GM12878 (cell line): Measurements from ENCODE around the gene ACSL4. TPM values are rescaled to one million over a fixed set of nuclear protein-coding genes. Genes with fewer than 3 reads are reported as not detected.

Source experiments
- ATAC-seq: fragments of 200-7000 bp; cut with Tn5 transposase; 3 replicates; pipeline ENCODE4 v1.9.1; 2020; ENCODE audit warnings: mild to moderate bottlenecking, moderate library complexity
- BruUV-seq: library from RNA; stranded (reverse); fragments of 400-500 nt; replicated peaks from 2 replicates; lab custom pipeline; 2021; lab: Mats Ljungman, UMichigan
- CTCF ChIA-PET: fragments of 300-600 bp; sonication (Branson Sonifier 250); formaldehyde crosslinking; extraction: SDS; loops from one replicate; lab custom pipeline; 2021; ENCODE audit warnings: inconsistent platforms; lab: Yijun Ruan, JAX
- POLR2A ChIA-PET: fragments of 350-600 bp; formaldehyde crosslinking; extraction: SDS; loops from one replicate; lab custom pipeline; 2021; ENCODE audit warnings: inconsistent platforms; lab: Charles Lee
- RAD21 ChIA-PET: fragments of 300-600 bp; sonication (Branson Sonifier 250); formaldehyde crosslinking; loops from one replicate; lab custom pipeline; 2023; ENCODE audit warnings: antibody characterized with exemption; ENCODE audit not compliant: unreplicated experiment; lab: Charles Lee
- SMC1A ChIA-PET: fragments of 300-600 bp; sonication (Branson Sonifier 250); formaldehyde crosslinking; loops from one replicate; lab custom pipeline; 2023; ENCODE audit not compliant: unreplicated experiment, uncharacterized antibody; lab: Charles Lee
- DNase-seq: peaks from one replicate; pipeline ENCODE4 v3.0.0-alpha.2; 2011; ENCODE audit warnings: low read depth, low spot score
- FAIRE-seq: peaks from 3 replicates; lab custom pipeline; 2011; peaks lifted over from hg19 to GRCh38; lab: Jason Lieb, UNC
- H2AFZ ChIP-seq: 2 replicates; pipeline ENCODE4 v1.6.0; 2011; ENCODE audit warnings: low read depth, low read length, control low read depth; ENCODE audit not compliant: control insufficient read depth
- H3K27ac ChIP-seq: 2 replicates; pipeline ENCODE4 v1.5.1; 2011; ENCODE audit warnings: control low read depth; ENCODE audit not compliant: control insufficient read depth, insufficient read depth
- H3K27me3 ChIP-seq, 2 experiments: replicated peaks in 1 of 2; 2 replicates each; pipeline versions ENCODE4 v1.6.0 to v1.6.1; 2011; ENCODE audit warnings: low read length in 1 of 2; ENCODE audit not compliant: control insufficient read depth in 2 of 2, insufficient read depth in 2 of 2
- H3K36me3 ChIP-seq, 2 experiments: 2 replicates each; pipeline ENCODE4 v1.5.1; 2011; ENCODE audit warnings: low read length in 1 of 2; ENCODE audit not compliant: control insufficient read depth in 2 of 2, insufficient read depth in 2 of 2
- H3K4me1 ChIP-seq: 2 replicates; pipeline ENCODE4 v1.6.1; 2011; ENCODE audit warnings: mild to moderate bottlenecking, low read length, moderate library complexity, mixed read lengths; ENCODE audit not compliant: control insufficient read depth, insufficient read depth
- H3K4me2 ChIP-seq: 2 replicates; pipeline ENCODE4 v1.6.0; 2011; ENCODE audit warnings: control low read depth; ENCODE audit not compliant: control insufficient read depth, insufficient read depth
- H3K4me3 ChIP-seq: fragments of 200-600 bp; sonication (generic); 2 replicates; pipeline ENCODE4 v1.5.1; 2016
- H3K79me2 ChIP-seq: 2 replicates; pipeline ENCODE4 v1.6.0; 2011; ENCODE audit warnings: low read length; ENCODE audit not compliant: control insufficient read depth, insufficient read depth
- H3K9ac ChIP-seq: 2 replicates; pipeline ENCODE4 v1.8.0; 2011; ENCODE audit warnings: low read length, control low read depth, mixed read lengths; ENCODE audit not compliant: control insufficient read depth, insufficient read depth
- H3K9me3 ChIP-seq: replicated peaks from 3 replicates; pipeline ENCODE4 v1.5.1; 2011; ENCODE audit warnings: mild to moderate bottlenecking, low read length; ENCODE audit not compliant: control insufficient read depth, insufficient read depth
- H4K20me1 ChIP-seq: 2 replicates; pipeline ENCODE4 v1.6.0; 2011; ENCODE audit not compliant: control insufficient read depth, insufficient read depth
- BMI1 ChIP-seq: fragments of 450-650 bp; IDR thresholded peaks from 2 replicates; pipeline ENCODE4 v1.6.1; 2016; ENCODE audit warnings: mild to moderate bottlenecking, moderate library complexity, borderline replicate concordance
- EGR1 ChIP-seq, 2 experiments: IDR thresholded peaks; 1 replicate in 1 of 2; 2 replicates in 1 of 2; pipeline ENCODE4 v1.6.1; 2011 to 2012; ENCODE audit warnings: low read depth in 2 of 2, low read length in 2 of 2, borderline replicate concordance in 1 of 2, mild to moderate bottlenecking in 1 of 2, moderate library complexity in 1 of 2
- FOS ChIP-seq: IDR thresholded peaks from 3 replicates; pipeline ENCODE4 v1.6.1; 2011; ENCODE audit warnings: borderline replicate concordance; ENCODE audit not compliant: insufficient read length; ENCODE audit errors: extremely low read depth
- HCFC1 ChIP-seq: fragments of 150-350 bp; IDR thresholded peaks from 2 replicates; pipeline ENCODE4 v1.6.1; 2014; ENCODE audit warnings: low read length
- KDM1A ChIP-seq: fragments of 200-600 bp; sonication (generic); IDR thresholded peaks from 2 replicates; pipeline ENCODE4 v1.6.1; 2016; ENCODE audit warnings: borderline replicate concordance
- MTA2 ChIP-seq: fragments of 450-650 bp; IDR thresholded peaks from 2 replicates; pipeline ENCODE4 v1.6.1; 2016; ENCODE audit warnings: low read depth, mild to moderate bottlenecking, moderate library complexity
- NBN ChIP-seq: fragments of 450-650 bp; IDR thresholded peaks from 2 replicates; pipeline ENCODE4 v1.6.1; 2016
- PAX8 ChIP-seq: fragments of 450-650 bp; IDR thresholded peaks from 2 replicates; pipeline ENCODE4 v1.6.1; 2017; ENCODE audit warnings: mild to moderate bottlenecking, moderate library complexity
- SMARCA5 ChIP-seq: fragments of 450-650 bp; IDR thresholded peaks from 2 replicates; pipeline ENCODE4 v1.6.1; 2017; ENCODE audit warnings: mild to moderate bottlenecking
- STAT3 ChIP-seq: IDR thresholded peaks from 2 replicates; pipeline ENCODE4 v1.6.1; 2011; ENCODE audit warnings: low read depth, low read length, improper control_type of control experiment
- SUPT20H ChIP-seq: IDR thresholded peaks from 2 replicates; pipeline ENCODE4 v1.6.1; 2011; ENCODE audit warnings: low read depth, mild to moderate bottlenecking, low read length, moderate library complexity, borderline replicate concordance; ENCODE audit not compliant: control insufficient read depth
- ZZZ3 ChIP-seq: IDR thresholded peaks from 2 replicates; pipeline ENCODE4 v1.6.1; 2011; ENCODE audit warnings: low read depth; ENCODE audit not compliant: control insufficient read depth, insufficient read length
- in situ Hi-C: fragments of 300-500 bp; cut with MboI; formaldehyde crosslinking; loops from 9 replicates; pipeline ENCODE4 v1.14.3; 2018; ENCODE audit warnings: mixed read lengths
- intact Hi-C: fragments of 100-400 bp; cut with micrococcal nuclease; formaldehyde crosslinking; loops from one replicate; pipeline ENCODE4 v1.14.2; 2022; ENCODE audit not compliant: unreplicated experiment
- polyA plus RNA-seq, 11 experiments: library from polyadenylated mRNA; depleted of rRNA in 4 of 11; unstranded in 6 of 11; stranded (reverse) in 5 of 11; fragments of >200 nt; fragmentation: Nextera tagmentation in 4 of 11; fragmentation: Illumina TruSeq in 1 of 11; extraction: Ambion mirVana in 4 of 11; extraction: Trizol in 1 of 11; gene quantifications; 1 replicate in 1 of 11; 2 replicates in 10 of 11; pipeline versions ENCODE4 v1.2.1 to v1.2.3, GENCODE V29; 2011 to 2016; ENCODE audit warnings: inconsistent platforms in 2 of 11, missing spikeins in 2 of 11, low read depth in 1 of 11
- total RNA-seq, 4 experiments: library from RNA; depleted of rRNA in 3 of 4; stranded (reverse); fragments of >200 nt in 3 of 4; fragmentation: Illumina TruSeq in 1 of 4; extraction: Trizol in 1 of 4; gene quantifications; 2 replicates each; pipeline versions ENCODE4 v1.2.1 to v1.2.3, GENCODE V29; 2013 to 2021
- TF ChIP-seq, protein P1 (sequence below): IDR thresholded peaks from 2 replicates; pipeline ENCODE4 v1.6.1; 2011; ENCODE audit warnings: borderline replicate concordance, low read depth, mild to moderate bottlenecking, moderate library complexity, low read length; ENCODE audit not compliant: insufficient read depth, poor library complexity, severe bottlenecking
- TF ChIP-seq, protein P2 (sequence below): IDR thresholded peaks from 2 replicates; pipeline ENCODE4 v1.6.1; 2012; ENCODE audit warnings: low read depth, low read length, improper control_type of control experiment
- TF ChIP-seq, protein P3 (sequence below): fragments of 450-650 bp; IDR thresholded peaks from 2 replicates; pipeline ENCODE4 v1.6.1; 2014; ENCODE audit warnings: mild to moderate bottlenecking
- TF ChIP-seq, protein P4 (sequence below): fragments of 450-650 bp; IDR thresholded peaks from 2 replicates; pipeline ENCODE4 v1.6.1; 2018; ENCODE audit warnings: borderline replicate concordance, mild to moderate bottlenecking; ENCODE audit not compliant: partially characterized antibody
- TF ChIP-seq, protein P5 (sequence below): fragments of 450-650 bp; IDR thresholded peaks from 2 replicates; pipeline ENCODE4 v1.6.1; 2017; ENCODE audit warnings: mild to moderate bottlenecking, low read depth, inconsistent platforms; ENCODE audit not compliant: poor library complexity, severe bottlenecking

ACSL4 gene
- total and polyA plus RNA-seq, 10 of the 15 experiments (the other 5 are each of a cell fraction or from before 2014, with no cell fraction given) = 20.7 to 66.6 (median 45.4) TPM

DNA sequence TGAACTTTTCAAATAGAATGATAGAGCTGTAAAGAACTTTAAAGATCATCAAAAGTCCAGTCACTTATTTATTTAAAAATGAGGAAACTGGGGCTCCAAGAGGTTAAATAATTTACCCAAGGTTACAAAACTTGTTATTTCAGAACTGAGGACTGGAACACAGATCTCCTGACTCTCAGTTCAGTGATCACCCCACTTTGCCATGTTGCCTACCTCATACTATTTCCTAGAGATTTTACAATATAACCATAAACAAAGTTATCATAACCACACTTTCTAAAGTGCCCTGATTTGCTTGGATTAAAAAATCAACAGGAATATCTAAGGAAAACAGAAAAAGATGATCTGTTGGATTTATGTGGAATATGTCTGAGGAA lies 7.4 kb upstream of the ACSL4 start:
- no TSS peak for BruUV-seq
- no peaks in the 10 kb centered on the region for H3K36me3 ChIP-seq
- H3K27ac ChIP-seq = no peak overlapping the region
- no peak overlapping the region for H3K4me3 ChIP-seq
- FAIRE-seq = no peak
- H3K27me3 ChIP-seq = no peaks in the 10 kb centered on the region
- ChIA-PET CTCF (no interaction called here), POLR2A (interaction anchor here (0.6 kb wide), 1 partner anchor 24 kb away, joined by 5 read pairs; no protein-coding TSS in a partner anchor), SMC1A (interaction anchor here (2.0 kb wide), 1 partner anchor 42 kb away, joined by 4 read pairs; no protein-coding TSS in a partner anchor), RAD21 (interaction anchor here (1.2 kb wide), 1 partner anchor 9 kb away, joined by 3 read pairs; no protein-coding TSS in a partner anchor)
- H2AFZ ChIP-seq = no peak overlapping the region
- no peak overlapping the region for H3K9ac ChIP-seq
- no peaks in the 10 kb centered on the region for H3K79me2 ChIP-seq
- intact Hi-C loops = no loop called here
- no peaks in the 10 kb centered on the region for H4K20me1 ChIP-seq
- no peak for ATAC-seq
- H3K4me2 ChIP-seq = no peak overlapping the region
- in situ Hi-C loops = no loop called here
- H3K9me3 ChIP-seq = no peaks in the 10 kb centered on the region
- no peak for DNase-seq
- no peaks in the 10 kb centered on the region for H3K4me1 ChIP-seq
- TF ChIP-seq, protein P1, sequence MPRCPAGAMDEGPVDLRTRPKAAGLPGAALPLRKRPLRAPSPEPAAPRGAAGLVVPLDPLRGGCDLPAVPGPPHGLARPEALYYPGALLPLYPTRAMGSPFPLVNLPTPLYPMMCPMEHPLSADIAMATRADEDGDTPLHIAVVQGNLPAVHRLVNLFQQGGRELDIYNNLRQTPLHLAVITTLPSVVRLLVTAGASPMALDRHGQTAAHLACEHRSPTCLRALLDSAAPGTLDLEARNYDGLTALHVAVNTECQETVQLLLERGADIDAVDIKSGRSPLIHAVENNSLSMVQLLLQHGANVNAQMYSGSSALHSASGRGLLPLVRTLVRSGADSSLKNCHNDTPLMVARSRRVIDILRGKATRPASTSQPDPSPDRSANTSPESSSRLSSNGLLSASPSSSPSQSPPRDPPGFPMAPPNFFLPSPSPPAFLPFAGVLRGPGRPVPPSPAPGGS = no peak
- TF ChIP-seq PAX8 (no peak), ZZZ3 (no peak), BMI1 (no peak), KDM1A (no peak), EGR1 (IDR thresholded peaks at IDR 0.05; ENCODE audit: borderline replicate concordance in 1 of 2, low read depth in 2 of 2, low read length in 2 of 2) (no peak), FOS (no peak), SUPT20H (no peak), SMARCA5 (no peak), HCFC1 (no peak), STAT3 (no peak), NBN (no peak), MTA2 (no peak)
- TF ChIP-seq, protein P2, sequence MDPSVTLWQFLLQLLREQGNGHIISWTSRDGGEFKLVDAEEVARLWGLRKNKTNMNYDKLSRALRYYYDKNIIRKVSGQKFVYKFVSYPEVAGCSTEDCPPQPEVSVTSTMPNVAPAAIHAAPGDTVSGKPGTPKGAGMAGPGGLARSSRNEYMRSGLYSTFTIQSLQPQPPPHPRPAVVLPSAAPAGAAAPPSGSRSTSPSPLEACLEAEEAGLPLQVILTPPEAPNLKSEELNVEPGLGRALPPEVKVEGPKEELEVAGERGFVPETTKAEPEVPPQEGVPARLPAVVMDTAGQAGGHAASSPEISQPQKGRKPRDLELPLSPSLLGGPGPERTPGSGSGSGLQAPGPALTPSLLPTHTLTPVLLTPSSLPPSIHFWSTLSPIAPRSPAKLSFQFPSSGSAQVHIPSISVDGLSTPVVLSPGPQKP = no peak
- TF ChIP-seq, protein P3, sequence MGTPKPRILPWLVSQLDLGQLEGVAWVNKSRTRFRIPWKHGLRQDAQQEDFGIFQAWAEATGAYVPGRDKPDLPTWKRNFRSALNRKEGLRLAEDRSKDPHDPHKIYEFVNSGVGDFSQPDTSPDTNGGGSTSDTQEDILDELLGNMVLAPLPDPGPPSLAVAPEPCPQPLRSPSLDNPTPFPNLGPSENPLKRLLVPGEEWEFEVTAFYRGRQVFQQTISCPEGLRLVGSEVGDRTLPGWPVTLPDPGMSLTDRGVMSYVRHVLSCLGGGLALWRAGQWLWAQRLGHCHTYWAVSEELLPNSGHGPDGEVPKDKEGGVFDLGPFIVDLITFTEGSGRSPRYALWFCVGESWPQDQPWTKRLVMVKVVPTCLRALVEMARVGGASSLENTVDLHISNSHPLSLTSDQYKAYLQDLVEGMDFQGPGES = no peak
- TF ChIP-seq, protein P4, sequence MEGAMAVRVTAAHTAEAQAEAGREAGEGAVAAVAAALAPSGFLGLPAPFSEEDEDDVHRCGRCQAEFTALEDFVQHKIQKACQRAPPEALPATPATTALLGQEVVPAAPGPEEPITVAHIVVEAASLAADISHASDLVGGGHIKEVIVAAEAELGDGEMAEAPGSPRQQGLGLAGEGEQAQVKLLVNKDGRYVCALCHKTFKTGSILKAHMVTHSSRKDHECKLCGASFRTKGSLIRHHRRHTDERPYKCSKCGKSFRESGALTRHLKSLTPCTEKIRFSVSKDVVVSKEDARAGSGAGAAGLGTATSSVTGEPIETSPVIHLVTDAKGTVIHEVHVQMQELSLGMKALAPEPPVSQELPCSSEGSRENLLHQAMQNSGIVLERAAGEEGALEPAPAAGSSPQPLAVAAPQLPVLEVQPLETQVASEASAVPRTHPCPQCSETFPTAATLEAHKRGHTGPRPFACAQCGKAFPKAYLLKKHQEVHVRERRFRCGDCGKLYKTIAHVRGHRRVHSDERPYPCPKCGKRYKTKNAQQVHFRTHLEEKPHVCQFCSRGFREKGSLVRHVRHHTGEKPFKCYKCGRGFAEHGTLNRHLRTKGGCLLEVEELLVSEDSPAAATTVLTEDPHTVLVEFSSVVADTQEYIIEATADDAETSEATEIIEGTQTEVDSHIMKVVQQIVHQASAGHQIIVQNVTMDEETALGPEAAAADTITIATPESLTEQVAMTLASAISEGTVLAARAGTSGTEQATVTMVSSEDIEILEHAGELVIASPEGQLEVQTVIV = no peak
- TF ChIP-seq, protein P5, sequence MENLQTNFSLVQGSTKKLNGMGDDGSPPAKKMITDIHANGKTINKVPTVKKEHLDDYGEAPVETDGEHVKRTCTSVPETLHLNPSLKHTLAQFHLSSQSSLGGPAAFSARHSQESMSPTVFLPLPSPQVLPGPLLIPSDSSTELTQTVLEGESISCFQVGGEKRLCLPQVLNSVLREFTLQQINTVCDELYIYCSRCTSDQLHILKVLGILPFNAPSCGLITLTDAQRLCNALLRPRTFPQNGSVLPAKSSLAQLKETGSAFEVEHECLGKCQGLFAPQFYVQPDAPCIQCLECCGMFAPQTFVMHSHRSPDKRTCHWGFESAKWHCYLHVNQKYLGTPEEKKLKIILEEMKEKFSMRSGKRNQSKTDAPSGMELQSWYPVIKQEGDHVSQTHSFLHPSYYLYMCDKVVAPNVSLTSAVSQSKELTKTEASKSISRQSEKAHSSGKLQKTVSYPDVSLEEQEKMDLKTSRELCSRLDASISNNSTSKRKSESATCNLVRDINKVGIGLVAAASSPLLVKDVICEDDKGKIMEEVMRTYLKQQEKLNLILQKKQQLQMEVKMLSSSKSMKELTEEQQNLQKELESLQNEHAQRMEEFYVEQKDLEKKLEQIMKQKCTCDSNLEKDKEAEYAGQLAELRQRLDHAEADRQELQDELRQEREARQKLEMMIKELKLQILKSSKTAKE = no peak
